HG02610 (cell line): ENCODE measurements around the gene OR1F1.
"Not testable (repeated sequence)": the region's sequence is repeated elsewhere in the genome, so short reads cannot be mapped to it uniquely, and the experiment has no call there.

ENCODE experiments used
- ATAC-seq: cut with Tn5 transposase; IDR thresholded peaks from one replicate; pipeline ENCODE4 v1.9.1; 2021; ENCODE audit warnings: mild to moderate bottlenecking, moderate library complexity; ENCODE audit not compliant: unreplicated experiment

The OR1F1 gene

DNA sequence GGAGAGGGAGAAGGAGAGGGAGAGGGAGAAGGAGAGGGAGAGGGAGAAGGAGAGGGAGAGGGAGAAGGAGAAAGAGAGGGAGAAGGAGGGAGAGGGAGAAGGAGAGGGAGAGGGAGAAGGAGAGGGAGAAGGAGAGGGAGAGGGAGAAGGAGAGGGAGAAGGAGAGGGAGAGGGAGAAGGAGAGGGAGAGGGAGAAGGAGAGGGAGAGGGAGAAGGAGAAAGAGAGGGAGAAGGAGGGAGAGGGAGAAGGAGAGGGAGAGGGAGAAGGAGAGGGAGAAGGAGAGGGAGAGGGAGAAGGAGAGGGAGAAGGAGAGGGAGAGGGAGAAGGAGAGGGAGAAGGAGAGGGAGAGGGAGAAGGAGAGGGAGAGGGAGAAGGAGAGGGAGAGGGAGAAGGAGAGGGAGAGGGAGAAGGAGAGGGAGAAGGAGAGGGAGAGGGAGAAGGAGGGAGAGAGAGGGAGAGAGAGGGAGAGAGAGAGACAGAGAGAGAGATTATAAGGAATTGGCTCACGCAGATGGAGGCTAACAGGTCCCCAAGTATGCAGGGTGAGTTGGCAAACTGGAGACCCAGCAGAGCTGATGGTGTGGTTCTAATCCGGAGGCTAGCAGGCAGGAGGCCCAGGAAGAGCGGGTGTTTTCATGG lies 9.8 kb downstream of the OR1F1 start:
- ATAC-seq = not testable (repeated sequence)

DNA sequence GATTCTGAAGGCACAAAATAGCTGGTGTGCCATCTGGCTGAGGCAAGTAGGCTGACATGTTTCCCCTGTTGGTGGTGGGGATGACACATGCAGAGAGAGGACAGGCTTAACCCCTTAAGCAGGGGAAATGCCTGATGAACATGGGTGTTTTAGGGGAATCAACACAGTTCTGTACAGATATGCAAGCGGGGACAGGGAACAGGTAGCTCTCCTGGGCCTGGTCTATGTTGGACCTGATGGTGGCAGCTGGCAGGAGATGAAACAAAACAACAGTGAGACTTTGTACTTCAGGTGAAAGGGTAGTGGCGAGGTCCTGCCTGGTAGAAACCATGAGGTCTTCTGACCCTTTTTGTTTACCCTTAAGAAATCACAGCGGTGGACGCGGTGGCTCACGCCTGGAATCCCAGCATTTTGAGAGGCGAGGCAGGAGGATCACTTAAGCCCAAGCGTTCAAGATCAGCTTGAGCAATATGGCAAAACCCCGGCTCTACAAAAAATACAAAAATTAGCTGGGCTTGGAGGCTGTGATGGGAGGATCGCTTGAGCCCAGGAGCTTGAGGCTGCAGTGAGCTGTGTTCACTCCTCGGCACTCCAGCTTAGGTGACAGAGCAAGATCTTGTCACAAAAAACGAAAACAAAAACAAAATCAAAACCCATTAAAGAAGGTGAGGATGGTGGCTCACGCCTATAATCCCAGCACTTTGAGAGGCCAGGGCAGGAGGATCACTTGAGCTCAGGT lies 10.5 kb downstream of the OR1F1 start:
- ATAC-seq = no peak

DNA sequence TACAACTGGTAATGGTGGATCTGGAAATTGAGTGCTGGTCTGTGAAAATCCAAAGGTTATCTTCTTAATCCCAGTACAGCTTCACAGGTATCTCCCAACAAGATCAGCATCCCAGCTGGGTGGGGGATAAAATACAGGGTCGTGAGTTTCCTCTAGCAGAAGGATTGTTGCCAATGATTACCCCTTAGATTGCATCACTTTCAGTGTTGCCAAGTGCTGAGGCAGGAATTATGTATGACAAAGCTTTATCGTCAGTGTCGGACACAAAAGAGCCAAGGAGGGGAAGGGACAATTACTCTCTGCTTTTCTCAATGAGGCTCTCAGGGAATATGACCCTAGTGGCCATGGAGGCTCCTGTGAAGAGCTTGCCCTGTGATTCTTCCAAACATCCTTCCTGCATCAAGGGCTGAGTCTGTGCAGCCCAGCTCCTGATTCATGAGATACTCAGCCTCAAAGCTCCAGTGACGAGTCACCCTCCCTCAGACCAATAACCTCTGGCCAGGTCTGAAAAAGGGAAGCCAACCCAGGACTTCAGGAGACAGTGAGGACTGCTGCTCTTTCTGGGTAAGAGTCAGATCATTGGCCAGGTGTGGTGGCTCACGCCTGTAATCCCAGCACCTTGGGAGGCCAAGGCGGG lies 15.0 kb downstream of the OR1F1 start:
- no peak for ATAC-seq

DNA sequence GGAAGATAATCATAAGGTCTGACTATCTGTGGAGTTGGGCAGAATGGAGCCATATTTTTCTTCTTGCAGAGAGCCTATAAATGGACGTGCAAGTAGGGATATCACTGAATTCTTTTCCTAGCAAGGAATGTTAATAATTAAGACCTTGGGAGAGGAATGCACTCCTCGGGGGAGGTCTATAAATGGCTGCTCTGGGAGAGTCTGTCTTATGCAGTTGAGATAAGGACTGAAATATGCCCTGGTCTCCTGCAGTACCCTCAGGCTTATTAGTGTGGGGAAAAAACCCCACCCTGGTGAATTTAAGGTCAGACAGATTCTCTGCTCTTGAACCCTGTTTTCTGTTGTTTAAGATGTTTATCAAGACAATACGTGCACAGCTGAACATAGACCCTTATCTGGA lies 17.9 kb downstream of the OR1F1 start:
- ATAC-seq = not testable (repeated sequence)

DNA sequence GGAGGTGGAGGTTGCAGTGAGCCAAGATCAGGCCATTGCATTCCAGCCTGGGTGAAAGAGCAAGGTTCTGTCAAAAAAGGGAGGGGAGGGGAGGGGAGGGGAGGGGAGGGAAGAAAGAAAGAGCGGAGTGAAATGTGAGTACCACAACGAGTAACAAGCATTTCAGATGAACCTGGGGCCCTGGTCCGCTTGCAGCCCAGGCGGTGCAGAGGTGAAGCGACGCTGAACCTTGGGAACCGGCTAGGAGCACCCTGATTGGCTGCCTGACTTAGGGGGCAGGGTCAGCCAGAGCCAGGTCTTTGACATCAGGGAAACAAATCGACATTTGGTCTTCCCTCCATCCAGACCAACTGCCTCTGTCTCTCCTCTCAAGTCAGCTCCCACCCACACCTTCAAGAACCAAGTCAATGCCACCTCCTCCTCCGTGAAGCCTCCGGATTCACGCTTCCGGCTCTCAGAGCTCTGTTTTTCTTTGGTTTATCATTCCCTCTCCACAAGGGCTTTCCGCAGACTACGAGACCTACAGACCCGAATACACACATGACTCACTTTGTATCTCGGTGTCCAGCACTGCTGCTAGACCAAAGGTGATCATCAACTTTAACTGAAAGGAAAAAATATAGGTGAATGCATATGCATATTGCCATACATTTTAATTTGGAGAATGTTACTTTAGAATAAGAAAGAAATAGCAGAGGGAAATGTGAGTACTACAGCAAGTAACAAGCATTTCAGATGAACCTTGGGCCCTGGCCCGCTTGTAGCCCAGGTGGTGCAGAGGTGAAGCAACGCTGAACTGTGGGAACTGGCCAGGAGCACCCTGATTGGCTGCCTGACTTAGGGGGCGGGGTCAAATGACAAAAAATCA lies 19.3 kb downstream of the OR1F1 start:
- ATAC-seq = no peak

GRCh38 chr16:3212006-3212405 lies 24.0 kb downstream of the OR1F1 start:
- no peak for ATAC-seq

- ATAC-seq = no peak
These were observed 24.6 kb downstream of the OR1F1 start for GRCh38 chr16:3212567-3212966.

DNA sequence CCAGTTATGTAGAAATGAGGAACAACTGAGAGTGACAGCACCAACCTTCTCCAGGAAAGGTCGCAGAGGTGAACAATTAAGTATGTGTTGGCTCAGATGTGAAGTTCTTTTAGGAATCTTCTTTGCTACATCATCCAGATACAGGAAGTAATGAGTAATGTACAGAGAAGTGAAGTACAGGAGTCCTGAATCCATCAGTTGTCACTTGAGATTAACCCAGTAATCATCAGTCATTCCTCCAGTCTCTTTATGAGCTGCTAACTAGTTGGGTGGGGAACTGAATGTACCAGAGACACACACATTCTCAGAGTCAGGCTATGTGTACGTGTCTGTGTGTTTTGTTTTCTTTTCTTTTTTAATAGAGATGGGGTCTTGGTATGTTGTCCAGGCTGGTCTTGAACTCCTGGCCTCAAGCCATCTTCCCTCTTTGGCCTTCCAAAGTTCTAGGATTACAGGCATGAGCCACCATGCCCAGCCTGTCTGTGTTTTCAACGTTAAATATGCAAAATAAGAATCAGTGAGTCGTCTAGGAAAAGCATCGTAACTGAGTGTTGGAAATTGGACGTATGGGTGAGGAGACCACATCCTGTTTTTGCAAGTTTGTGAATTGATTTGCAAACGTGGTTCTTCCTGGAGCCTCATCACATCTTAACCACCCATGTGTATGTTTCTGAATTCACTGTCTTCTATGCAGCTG lies 27.0 kb downstream of the OR1F1 start:
- no peak for ATAC-seq

GRCh38 chr16:3215601-3216262 lies 27.7 kb downstream of the OR1F1 start:
- ATAC-seq = no peak

DNA sequence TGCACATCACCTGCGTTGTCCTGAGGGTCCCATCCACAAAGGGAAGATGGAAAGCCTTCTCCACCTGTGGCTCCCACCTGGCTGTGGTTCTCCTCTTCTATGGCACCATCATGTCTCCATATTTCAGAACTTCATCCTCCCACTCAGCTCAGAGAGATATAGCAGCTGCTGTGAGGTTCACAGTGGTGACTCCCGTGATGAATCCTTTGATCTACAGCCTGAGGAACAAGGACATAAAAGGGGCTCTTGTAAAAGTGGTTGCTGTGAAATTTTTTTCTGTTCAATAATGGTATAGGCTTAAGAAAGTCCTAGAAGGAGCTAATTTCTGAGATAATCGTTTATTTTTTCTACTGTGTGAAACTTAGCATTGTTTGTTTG lies 28.2 kb downstream of the OR1F1 start:
- no peak for ATAC-seq

DNA sequence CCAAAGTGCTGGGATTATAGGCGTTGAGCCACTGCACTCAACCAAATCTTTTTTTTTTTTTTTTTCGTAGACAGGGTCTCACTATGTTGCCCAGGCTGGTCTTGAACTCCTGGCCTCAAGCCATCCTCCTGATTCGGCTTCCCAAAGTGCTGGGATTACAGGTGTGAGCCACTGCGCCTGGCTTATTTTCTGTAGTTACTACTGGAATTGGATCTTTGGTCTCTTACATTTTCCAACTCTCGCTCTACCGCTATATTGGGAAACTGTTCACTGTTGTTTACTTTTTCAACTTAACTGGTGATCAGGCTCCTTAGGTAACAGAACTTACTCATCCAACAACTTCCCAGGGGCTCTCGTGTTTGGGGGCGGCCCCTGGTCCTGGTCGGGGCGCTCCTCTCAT lies 32.8 kb downstream of the OR1F1 start:
- ATAC-seq = no peak

- no peak for ATAC-seq
These were observed 36.0 kb downstream of the OR1F1 start for GRCh38 chr16:3223913-3224515.

GRCh38 chr16:3234543-3234856 lies 46.5 kb downstream of the OR1F1 start:
- ATAC-seq = no peak

- ATAC-seq = peak; percentile 92
These were observed 47.0 kb downstream of the OR1F1 start, which contains the start of gene ZNF200 for GRCh38 chr16:3234857-3235561. Gene ZNF200 (minus strand): TSS chr16:3235158. CDS start chr16:3233755, 1,403 bp downstream.

DNA sequence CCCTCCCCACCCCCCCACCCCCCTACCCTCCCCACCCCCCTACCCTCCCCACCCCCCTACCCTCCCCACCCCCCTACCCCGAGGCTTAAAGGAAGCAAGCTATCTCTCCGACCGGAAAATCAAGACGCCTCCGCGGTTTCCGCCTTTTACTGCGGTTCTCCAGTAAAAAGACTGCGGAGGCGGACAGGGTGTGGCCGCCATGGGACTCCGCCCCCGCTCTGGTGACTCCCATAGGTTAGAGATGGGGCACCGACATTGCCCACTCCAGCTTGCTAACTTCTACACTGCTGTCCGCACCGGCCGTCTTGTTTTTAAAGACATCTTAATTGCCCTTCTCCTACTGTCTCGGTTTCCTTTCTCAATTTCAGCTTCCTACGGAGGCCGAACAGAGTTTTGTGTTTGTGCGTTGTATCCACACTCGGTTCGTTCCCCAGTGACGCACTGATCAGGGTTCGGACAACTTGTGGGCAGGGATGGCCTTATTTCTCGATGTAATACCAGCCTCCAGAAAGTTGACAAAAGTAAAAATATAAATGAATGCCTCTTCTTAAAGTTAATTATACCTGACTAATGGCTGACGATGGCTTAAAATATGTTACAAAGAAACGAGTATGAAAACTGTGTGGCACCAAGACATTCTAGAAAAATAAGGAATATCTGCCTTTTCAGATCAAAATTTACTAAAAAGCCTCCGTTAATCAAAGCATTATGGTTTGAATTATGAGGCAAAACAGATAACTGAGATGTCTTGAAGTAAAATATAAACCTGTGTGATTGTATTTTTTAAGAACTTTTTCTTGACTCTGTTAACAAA lies 48.1 kb downstream of the OR1F1 start:
- no peak for ATAC-seq

GRCh38 chr16:3241761-3242160 lies 53.8 kb downstream of the OR1F1 start:
- ATAC-seq = no peak

DNA sequence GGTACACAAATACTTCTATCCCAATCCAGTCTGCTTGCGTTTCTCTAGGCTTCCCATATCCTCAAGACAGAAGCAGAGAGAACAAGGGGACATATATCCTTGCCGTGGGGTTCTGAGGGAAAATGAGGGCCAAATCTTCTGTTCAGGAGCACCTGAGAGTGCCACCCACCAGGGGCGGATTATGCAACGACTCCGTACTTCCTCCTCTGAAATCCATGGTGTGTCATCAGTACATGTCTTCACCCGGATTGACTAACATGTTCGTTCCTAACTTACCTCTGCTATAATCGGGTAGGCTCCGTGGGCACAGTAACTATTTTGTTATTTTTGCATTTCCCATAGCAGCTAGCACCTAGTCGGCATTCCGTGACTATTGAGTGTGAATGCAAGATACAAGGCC lies 54.7 kb downstream of the OR1F1 start:
- ATAC-seq = no peak

DNA sequence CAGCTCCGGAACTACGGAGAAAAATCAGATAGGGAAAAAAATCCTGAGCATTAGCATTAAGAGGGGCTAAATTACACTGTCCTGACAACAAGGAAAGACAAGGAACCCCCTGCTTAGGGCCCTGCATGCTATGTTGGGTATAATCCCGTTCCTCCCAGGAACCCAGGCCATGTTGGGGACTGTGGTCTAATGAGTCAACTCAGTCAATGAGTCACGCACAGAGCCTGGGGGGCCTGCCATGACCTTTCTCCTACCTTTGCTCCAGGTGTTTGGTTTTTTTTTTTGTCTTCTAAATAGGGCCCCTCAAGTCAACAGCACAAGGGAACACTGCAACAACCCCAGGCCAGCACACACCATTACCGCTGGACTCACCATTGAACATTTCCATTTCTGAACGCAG lies 55.9 kb downstream of the OR1F1 start:
- no peak for ATAC-seq
